Sigmoid colon (tissue), 7 donors: ENCODE data around the gene KCNIP1. TPM values are rescaled to one million over a fixed set of nuclear protein-coding genes. Genes with fewer than 3 reads are reported as not detected.
A peak's percentile ranks its signal among the peaks of the same experiment; 100 is the strongest.

Experiments used
- DNase-seq: peaks from one replicate; pipeline ENCODE4 v3.0.0-alpha.2; 2019
- H3K27ac ChIP-seq, 4 donors: fragments of 200-600 bp; sonication (generic); one replicate each; pipeline ENCODE4 v1.5.1; 2016 to 2019; ENCODE audit warnings: mild to moderate bottlenecking in 1 of 4
- H3K27me3 ChIP-seq, 3 donors: fragments of 200-600 bp; sonication (generic); one replicate each; pipeline ENCODE4 v1.5.1; 2019; ENCODE audit warnings: mild to moderate bottlenecking in 1 of 3
- H3K36me3 ChIP-seq, 4 donors: fragments of 200-600 bp; sonication (generic); one replicate each; pipeline ENCODE4 v1.5.1; 2016 to 2019
- H3K4me1 ChIP-seq, 4 donors: fragments of 200-600 bp; sonication (generic); one replicate each; pipeline ENCODE4 v1.5.1; 2017 to 2019
- H3K4me3 ChIP-seq, 4 donors: fragments of 200-600 bp; sonication (generic); one replicate each; pipeline ENCODE4 v1.5.1; 2017 to 2019; ENCODE audit warnings: mild to moderate bottlenecking in 2 of 4, moderate library complexity in 1 of 4
- H3K9me3 ChIP-seq, 4 donors: fragments of 200-600 bp in 3 of 4; sonication (generic) in 3 of 4; one replicate each; pipeline versions ENCODE4 v1.5.1 to v1.6.1; 2013 to 2019
- CTCF ChIP-seq, 4 experiments: fragments of 450-650 bp in 3 of 4; fragments of 200-600 bp in 1 of 4; IDR thresholded peaks; one replicate each; pipeline ENCODE4 v1.5.1; 2016 to 2019; ENCODE audit warnings: antibody characterized with exemption in 4 of 4, mild to moderate bottlenecking in 3 of 4, moderate library complexity in 2 of 4
- EP300 ChIP-seq, 4 donors: sonication (generic); formaldehyde crosslinking; IDR thresholded peaks; one replicate each; pipeline ENCODE4 v1.6.1; 2017; ENCODE audit warnings: antibody characterized with exemption in 4 of 4
- POLR2A ChIP-seq, 2 donors: fragments of 450-650 bp; IDR thresholded peaks; one replicate each; pipeline ENCODE4 v1.6.1; 2016; ENCODE audit warnings: antibody characterized with exemption in 2 of 2, mild to moderate bottlenecking in 2 of 2, moderate library complexity in 2 of 2
- POLR2AphosphoS5 ChIP-seq, 4 donors: sonication (generic); formaldehyde crosslinking; IDR thresholded peaks; one replicate each; pipeline ENCODE4 v1.6.1; 2017; ENCODE audit warnings: antibody characterized with exemption in 4 of 4
- WGBS, 2 donors: extraction: QIAGEN DNeasy Blood & Tissue Kit; methylation state at CpG; one replicate each; pipeline ENCODE4 v1.1.7; 2013; 5-methylcytosine and 5-hydroxymethylcytosine counted together
- intact Hi-C: fragments of 100-400 bp; cut with DNase I; formaldehyde crosslinking; loops from one replicate; pipeline ENCODE4 v1.15.1; 2023
- polyA plus RNA-seq, 3 donors: library from polyadenylated mRNA; stranded (reverse); fragments of 200-250 nt; gene quantifications; one replicate each; pipeline ENCODE4 v1.2.3, GENCODE V29; 2013
- total RNA-seq, 4 donors: library from RNA; depleted of rRNA; stranded (reverse); fragments of >200 nt; gene quantifications; one replicate each; pipeline ENCODE4 v1.1.0, GENCODE V29; 2016
- donor health status: healthy with polysubstance abuse.
- donor health status: Bipolar disorder and iron deficiency.
- donor health status: healthy.

KCNIP1 gene
- total and polyA plus RNA-seq, 7 donors: 0.28 to 2.8 (median 1.1) TPM; not detected in 2

DNA sequence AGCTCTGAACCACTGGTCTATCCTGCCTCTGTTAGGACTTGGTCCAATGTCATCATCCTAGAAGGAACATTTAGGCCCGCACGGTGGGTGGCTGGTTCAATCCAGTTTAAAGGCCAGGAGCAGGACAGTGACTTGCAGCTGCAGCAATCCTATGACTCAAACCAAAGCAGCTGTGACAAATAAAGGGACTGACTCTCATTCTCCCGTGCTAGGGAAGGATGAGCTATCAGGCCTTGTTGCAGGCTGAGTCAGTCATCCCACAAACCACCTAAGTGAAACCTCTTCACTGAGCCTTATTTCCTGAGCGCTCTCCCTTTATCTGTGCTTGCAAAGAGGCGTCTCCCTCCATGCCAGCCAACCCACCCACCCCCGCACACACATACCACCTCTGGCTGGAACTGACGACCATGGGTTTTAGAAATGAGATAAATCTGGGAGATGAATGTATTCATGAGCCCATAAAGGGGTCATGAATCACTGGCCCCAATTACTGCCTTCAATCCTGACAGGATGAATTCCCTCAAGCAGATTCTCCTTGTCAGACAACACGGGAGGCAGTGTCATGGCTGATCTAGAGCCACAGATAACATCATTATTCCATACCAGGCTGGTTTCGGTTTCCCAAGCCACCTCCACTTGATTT lies 93.4 kb downstream of the KCNIP1 start:
- peak; percentile 60 for DNase-seq
- no peak overlapping the region for H3K4me3 ChIP-seq
- no peaks in the 10 kb centered on the region for H3K27me3 ChIP-seq
- no peaks in the 10 kb centered on the region for H3K9me3 ChIP-seq
- H3K36me3 ChIP-seq: no peaks in the 10 kb centered on the region
- TF ChIP-seq EP300 (IDR thresholded peaks at IDR 0.05) (no peak), POLR2A (IDR thresholded peaks at IDR 0.05) (no peak), POLR2AphosphoS5 (IDR thresholded peaks at IDR 0.05) (no peak), CTCF (IDR thresholded peaks at IDR 0.05) (no peak)
- H3K4me1 ChIP-seq: peaks cover 0 to 12% (median 3%) of the 10 kb centered on the region in 4 donors
- H3K27ac ChIP-seq: no peak overlapping the region
- WGBS, 2 donors: 43 to 59% methylated on average over 9 of the region's 9 CpGs
- intact Hi-C loops: no loop called here

- Histone ChIP-seq H3K27ac (no peak overlapping the region), H3K9me3 (no peaks in the 10 kb centered on the region), H3K27me3 (no peaks in the 10 kb centered on the region), H3K36me3 (no peaks in the 10 kb centered on the region), H3K4me3 (no peak overlapping the region), H3K4me1 (peaks cover 0 to 12% (median 3%) of the 10 kb centered on the region in 4 donors)
- intact Hi-C loops: no loop called here
- TF ChIP-seq POLR2AphosphoS5 (IDR thresholded peaks at IDR 0.05): no peak
- TF ChIP-seq EP300 (IDR thresholded peaks at IDR 0.05): no peak
- no peak for TF ChIP-seq POLR2A (IDR thresholded peaks at IDR 0.05)
- TF ChIP-seq CTCF (IDR thresholded peaks at IDR 0.05): no peak
- WGBS, 2 donors: 54 to 59% methylated on average over 8 of the region's 8 CpGs
- DNase-seq: peak; percentile 64
Measured at GRCh38 chr5:170597872-170598271, 94.1 kb downstream of the KCNIP1 start.

DNA sequence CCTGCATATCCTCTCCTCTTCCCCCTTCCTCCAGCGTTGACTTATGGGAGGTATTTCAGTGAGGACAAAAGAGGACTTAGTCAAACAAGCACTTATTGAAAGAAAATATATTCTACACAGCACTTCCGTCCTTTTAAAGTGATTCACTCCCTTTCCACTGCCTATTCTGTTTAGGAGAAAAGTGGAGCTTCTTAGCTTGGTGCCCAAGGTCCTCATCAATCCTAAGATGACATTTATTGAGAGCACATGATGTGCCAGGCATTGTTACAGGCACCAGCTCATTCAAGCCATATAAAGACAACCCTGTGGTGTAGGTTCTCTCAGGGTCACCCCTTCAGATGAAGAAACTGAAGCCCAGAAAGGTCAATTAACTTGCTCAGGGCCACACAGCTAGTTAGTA lies 95.9 kb downstream of the KCNIP1 start:
- no peaks in the 10 kb centered on the region for H3K27me3 ChIP-seq
- intact Hi-C loops: no loop called here
- TF ChIP-seq CTCF (IDR thresholded peaks at IDR 0.05) (no peak), POLR2AphosphoS5 (IDR thresholded peaks at IDR 0.05) (no peak), EP300 (IDR thresholded peaks at IDR 0.05) (no peak), POLR2A (IDR thresholded peaks at IDR 0.05) (no peak)

GRCh38 chr5:170601619-170602018 lies 97.8 kb downstream of the KCNIP1 start:
- TF ChIP-seq POLR2A (IDR thresholded peaks at IDR 0.05) (no peak), CTCF (IDR thresholded peaks at IDR 0.05) (no peak), EP300 (IDR thresholded peaks at IDR 0.05) (no peak), POLR2AphosphoS5 (IDR thresholded peaks at IDR 0.05) (no peak)
- no peak overlapping the region for H3K27ac ChIP-seq
- no peaks in the 10 kb centered on the region for H3K36me3 ChIP-seq
- peaks cover 0 to 12% (median 3%) of the 10 kb centered on the region in 4 donors for H3K4me1 ChIP-seq
- DNase-seq: peak; percentile 44
- no peaks in the 10 kb centered on the region for H3K27me3 ChIP-seq
- no peaks in the 10 kb centered on the region for H3K9me3 ChIP-seq
- WGBS, 2 donors: 58 to 70% methylated on average over 11 of the region's 11 CpGs
- H3K4me3 ChIP-seq: no peak overlapping the region
- intact Hi-C loops: no loop called here

More for the DNA sequence above, 95.9 kb downstream of the KCNIP1 start:
- 37 to 45% methylated on average over 2 of the region's 2 CpGs for WGBS, 2 donors
- Histone ChIP-seq H3K4me1 (peaks cover 0 to 12% (median 3%) of the 10 kb centered on the region in 4 donors), H3K36me3 (no peaks in the 10 kb centered on the region), H3K9me3 (no peaks in the 10 kb centered on the region), H3K27ac (no peak overlapping the region), H3K4me3 (no peak overlapping the region)
- no peak for DNase-seq

GRCh38 chr5:170603109-170603508 lies 99.3 kb downstream of the KCNIP1 start:
- no peak for TF ChIP-seq EP300 (IDR thresholded peaks at IDR 0.05)
- TF ChIP-seq POLR2AphosphoS5 (IDR thresholded peaks at IDR 0.05): no peak
- no peak for TF ChIP-seq POLR2A (IDR thresholded peaks at IDR 0.05)
- no peak for TF ChIP-seq CTCF (IDR thresholded peaks at IDR 0.05)
- no peaks in the 10 kb centered on the region for H3K9me3 ChIP-seq
- H3K27me3 ChIP-seq: no peaks in the 10 kb centered on the region
- DNase-seq: no peak
- intact Hi-C loops: no loop called here
- H3K36me3 ChIP-seq: no peaks in the 10 kb centered on the region
- WGBS, 2 donors: 67 to 84% methylated on average over 10 of the region's 10 CpGs
- no peak overlapping the region for H3K4me3 ChIP-seq
- H3K27ac ChIP-seq: no peak overlapping the region
- peaks cover 0 to 2% (median under 1%) of the 10 kb centered on the region in 4 donors for H3K4me1 ChIP-seq
